CMK (cell line): Measurements from ENCODE around the gene CCN6.

Experiments
- DNase-seq: peaks from one replicate; pipeline ENCODE4 v3.0.0-alpha.2; 2010; ENCODE audit warnings: low read depth

CCN6 gene

GRCh38 chr6:112117554-112117953 is 63.6 kb downstream of the CCN6 start:
- DNase-seq, result no peak

- no peak for DNase-seq
These were observed 64.1 kb downstream of the CCN6 start for GRCh38 chr6:112118034-112118433.
